Left ventricle myocardium inferior (tissue), 1 donor: ENCODE measurements around the gene PPFIBP2. TPM values are rescaled to one million over a fixed set of nuclear protein-coding genes. Genes with fewer than 3 reads are reported as not detected.

Experiments used
- DNase-seq: peaks from one replicate; pipeline ENCODE4 v3.0.0-alpha.2; 2020
- H3K27ac ChIP-seq: fragments of 200-600 bp; replicated peaks from 2 replicates; pipeline ENCODE4 v1.8.0; 2021
- H3K27me3 ChIP-seq: fragments of 200-600 bp; 2 replicates; pipeline ENCODE4 v1.8.0; 2021; ENCODE audit warnings: low read depth
- H3K36me3 ChIP-seq: fragments of 200-600 bp; 2 replicates; pipeline ENCODE4 v1.8.0; 2021
- H3K4me1 ChIP-seq: fragments of 200-600 bp; 2 replicates; pipeline ENCODE4 v1.8.0; 2021
- H3K4me3 ChIP-seq: fragments of 200-600 bp; 2 replicates; pipeline ENCODE4 v1.8.0; 2021; ENCODE audit warnings: mild to moderate bottlenecking, moderate library complexity
- H3K9me3 ChIP-seq: fragments of 200-600 bp; replicated peaks from 2 replicates; pipeline ENCODE4 v1.8.0; 2021
- intact Hi-C: fragments of 100-400 bp; cut with micrococcal nuclease; formaldehyde crosslinking; loops from one replicate; pipeline ENCODE4 v1.11.0; 2022
- total RNA-seq: library from RNA; stranded (reverse); fragmentation: NEBNext Ultra II Directional; extraction: Animal tissue kit (Norgen Biotek cat#: 25700); gene quantifications from one replicate; pipeline ENCODE4 v1.2.1, GENCODE V29; 2021
- TF ChIP-seq, protein P1 (sequence below): fragments of 200-600 bp; IDR thresholded peaks from 2 replicates; pipeline ENCODE4 v1.8.0; 2021; ENCODE audit warnings: antibody characterized with exemption, mild to moderate bottlenecking, borderline replicate concordance
- donor health status: DM: no; HTN: yes; CAD: no; lungs with severe emphysema.

Gene PPFIBP2
- total RNA-seq, 1 donor from 2014 or later, result 19.2 TPM

DNA sequence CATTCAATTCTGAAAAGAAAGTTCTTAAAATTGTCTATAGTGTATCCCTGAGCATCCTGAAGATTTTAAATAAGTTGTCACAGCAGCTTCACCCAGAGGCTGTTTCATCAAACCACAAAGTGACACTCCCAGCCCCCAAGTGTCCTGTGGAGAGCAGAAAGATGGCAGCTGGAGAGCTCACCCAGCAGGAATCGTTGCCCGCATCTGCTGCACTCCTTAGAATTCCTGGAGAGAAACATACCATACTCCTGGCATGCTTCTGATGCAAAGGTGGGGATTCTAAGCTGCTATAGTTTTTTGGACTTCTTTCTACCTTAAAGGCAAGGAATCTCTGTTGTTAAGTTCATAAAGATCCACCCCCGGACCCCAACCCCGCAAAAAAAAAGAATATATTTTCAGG lies 173.0 kb downstream of the PPFIBP2 start:
- Histone ChIP-seq H3K36me3 (no peaks in the 10 kb centered on the region), H3K4me1 (no peaks in the 10 kb centered on the region), H3K9me3 (no peaks in the 10 kb centered on the region), H3K27ac (no peak overlapping the region), H3K4me3 (no peak overlapping the region), H3K27me3 (peaks cover 19% of the 10 kb centered on the region)
- intact Hi-C loops, result no loop called here
- no peak for DNase-seq
- TF ChIP-seq, protein P1, sequence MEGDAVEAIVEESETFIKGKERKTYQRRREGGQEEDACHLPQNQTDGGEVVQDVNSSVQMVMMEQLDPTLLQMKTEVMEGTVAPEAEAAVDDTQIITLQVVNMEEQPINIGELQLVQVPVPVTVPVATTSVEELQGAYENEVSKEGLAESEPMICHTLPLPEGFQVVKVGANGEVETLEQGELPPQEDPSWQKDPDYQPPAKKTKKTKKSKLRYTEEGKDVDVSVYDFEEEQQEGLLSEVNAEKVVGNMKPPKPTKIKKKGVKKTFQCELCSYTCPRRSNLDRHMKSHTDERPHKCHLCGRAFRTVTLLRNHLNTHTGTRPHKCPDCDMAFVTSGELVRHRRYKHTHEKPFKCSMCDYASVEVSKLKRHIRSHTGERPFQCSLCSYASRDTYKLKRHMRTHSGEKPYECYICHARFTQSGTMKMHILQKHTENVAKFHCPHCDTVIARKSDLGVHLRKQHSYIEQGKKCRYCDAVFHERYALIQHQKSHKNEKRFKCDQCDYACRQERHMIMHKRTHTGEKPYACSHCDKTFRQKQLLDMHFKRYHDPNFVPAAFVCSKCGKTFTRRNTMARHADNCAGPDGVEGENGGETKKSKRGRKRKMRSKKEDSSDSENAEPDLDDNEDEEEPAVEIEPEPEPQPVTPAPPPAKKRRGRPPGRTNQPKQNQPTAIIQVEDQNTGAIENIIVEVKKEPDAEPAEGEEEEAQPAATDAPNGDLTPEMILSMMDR, result no peak

DNA sequence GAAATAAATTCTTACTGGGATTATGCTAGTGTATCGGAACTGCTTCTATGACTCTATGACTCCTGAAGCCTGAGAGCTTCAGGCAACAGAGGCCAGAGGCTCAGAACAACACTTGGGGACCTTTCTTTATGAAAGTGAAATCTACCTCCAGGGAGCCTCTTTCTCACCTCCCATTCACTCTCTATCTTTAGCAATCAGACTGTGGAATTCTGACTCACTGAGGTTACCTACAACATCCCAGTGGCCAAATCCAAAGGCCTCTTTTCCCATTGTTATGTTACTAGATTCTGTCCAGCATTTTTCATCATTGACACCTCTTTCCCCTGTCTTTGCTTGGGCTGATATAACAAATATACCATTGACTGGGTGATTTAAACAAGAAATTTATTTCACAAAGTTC lies 173.6 kb downstream of the PPFIBP2 start:
- intact Hi-C loops, result no loop called here
- TF ChIP-seq, protein P1, result no peak
- no peak overlapping the region for H3K4me3 ChIP-seq
- no peak overlapping the region for H3K27ac ChIP-seq
- no peaks in the 10 kb centered on the region for H3K9me3 ChIP-seq
- H3K4me1 ChIP-seq, result no peaks in the 10 kb centered on the region
- DNase-seq, result no peak
- H3K27me3 ChIP-seq, result peaks cover 23% of the 10 kb centered on the region
- no peaks in the 10 kb centered on the region for H3K36me3 ChIP-seq

DNA sequence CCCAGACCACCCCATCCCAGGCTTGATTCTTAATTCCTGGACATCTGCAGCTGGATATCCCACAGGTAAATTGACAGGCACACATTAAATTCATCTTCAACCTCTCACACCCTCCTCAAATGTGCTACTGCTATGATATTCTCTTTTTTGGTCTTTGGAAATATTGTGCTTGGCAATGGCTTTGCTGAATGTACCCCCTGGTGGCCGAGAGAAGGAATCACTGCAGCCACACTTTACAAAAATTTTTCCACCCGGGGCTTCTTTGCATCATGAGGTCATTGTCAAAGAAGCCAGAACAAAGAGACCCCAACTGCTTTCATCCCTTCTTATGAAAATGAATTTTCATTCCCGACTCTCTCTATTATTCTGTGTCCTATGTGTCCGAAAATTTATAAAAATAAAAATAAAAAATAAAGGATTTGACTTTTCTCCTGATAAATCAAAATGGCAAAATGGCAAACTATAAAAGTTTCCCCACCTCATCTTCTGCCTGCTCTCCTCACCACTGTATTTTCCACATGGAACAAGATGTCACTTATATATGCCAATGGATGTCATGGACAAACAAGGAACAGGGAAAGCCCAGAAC lies 174.5 kb downstream of the PPFIBP2 start:
- intact Hi-C loops, result no loop called here
- Histone ChIP-seq H3K9me3 (no peaks in the 10 kb centered on the region), H3K36me3 (no peaks in the 10 kb centered on the region), H3K27me3 (peaks cover 33% of the 10 kb centered on the region), H3K27ac (no peak overlapping the region), H3K4me3 (no peak overlapping the region), H3K4me1 (no peaks in the 10 kb centered on the region)
- no peak for DNase-seq
- TF ChIP-seq, protein P1, result peak; percentile 82

DNA sequence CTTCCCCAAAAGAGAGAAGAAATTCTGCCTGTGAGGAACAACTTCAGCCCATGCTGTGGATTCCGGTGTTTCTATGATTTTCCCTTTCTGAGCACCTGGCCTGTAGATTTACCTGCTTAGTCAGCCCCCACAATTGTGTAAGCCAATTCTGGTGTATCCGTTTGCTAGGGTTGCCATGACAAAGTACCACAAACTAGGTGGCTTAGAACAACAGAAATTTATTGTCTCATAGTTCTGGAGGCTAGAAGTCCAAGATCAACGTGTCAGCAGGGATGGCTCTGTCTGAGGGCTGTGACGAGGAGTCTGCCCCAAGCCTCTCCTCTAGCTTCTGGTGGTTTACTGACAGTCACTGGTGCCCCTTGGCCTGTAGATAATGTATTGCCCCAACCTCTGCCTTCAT lies 175.4 kb downstream of the PPFIBP2 start:
- Histone ChIP-seq H3K9me3 (no peaks in the 10 kb centered on the region), H3K27ac (no peak overlapping the region), H3K36me3 (no peaks in the 10 kb centered on the region), H3K27me3 (peaks cover 42% of the 10 kb centered on the region), H3K4me1 (no peaks in the 10 kb centered on the region), H3K4me3 (no peak overlapping the region)
- intact Hi-C loops, result no loop called here
- TF ChIP-seq, protein P1, result no peak
- no peak for DNase-seq

DNA sequence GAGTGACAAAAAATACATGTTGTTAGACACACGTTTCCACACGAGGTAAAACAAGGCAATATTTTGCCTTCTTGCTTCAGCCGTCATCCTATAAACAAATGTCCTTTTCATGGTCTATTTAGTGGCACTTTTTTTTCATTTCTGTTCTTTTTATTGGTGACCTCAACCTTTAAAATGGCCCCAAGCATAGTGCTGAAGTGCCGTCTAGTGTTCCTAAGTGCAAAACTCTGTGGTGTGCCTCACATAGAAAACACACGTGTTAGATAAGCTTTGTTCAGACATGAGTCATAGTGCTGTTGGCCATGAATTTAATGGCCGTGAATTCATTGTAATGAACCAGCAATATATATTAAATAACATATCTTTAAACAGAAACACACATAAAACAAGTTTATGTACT lies 176.8 kb downstream of the PPFIBP2 start:
- H3K27me3 ChIP-seq, result peaks cover 34% of the 10 kb centered on the region
- no peak for DNase-seq
- TF ChIP-seq, protein P1, result no peak
- no peak overlapping the region for H3K27ac ChIP-seq
- H3K4me1 ChIP-seq, result no peaks in the 10 kb centered on the region
- H3K4me3 ChIP-seq, result no peak overlapping the region
- H3K36me3 ChIP-seq, result no peaks in the 10 kb centered on the region
- H3K9me3 ChIP-seq, result no peaks in the 10 kb centered on the region
- intact Hi-C loops, result no loop called here
